ENCODE data around the gene CACNA1D.

The CACNA1D gene

DNA sequence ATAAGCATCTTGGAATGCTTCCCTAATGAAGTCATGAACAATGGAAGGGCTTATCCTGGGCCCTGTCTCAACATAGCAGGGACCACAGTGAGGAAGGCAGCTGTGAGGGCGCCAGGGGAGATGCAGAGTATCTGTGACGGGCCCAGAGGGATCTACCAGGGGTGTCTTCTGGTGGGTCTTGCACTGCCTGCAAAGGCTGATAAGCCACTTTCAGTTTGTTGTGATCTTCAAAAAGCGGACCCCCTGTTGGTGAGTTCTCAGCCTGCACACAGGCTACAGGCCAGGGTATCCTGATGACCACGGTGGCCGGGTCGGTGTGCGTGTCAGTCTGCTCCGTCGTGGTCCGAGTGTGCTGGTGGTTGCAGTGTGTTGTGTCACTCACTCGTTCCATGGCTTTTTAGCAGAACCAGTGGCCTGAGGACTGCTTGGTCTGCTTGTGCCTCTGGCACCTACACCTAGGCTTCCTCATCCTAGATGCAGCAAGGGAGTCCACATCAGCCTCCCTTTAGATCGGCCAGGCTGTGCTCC is 305.0 kb downstream of the CACNA1D start:
- no peak for DNase-seq

DNA sequence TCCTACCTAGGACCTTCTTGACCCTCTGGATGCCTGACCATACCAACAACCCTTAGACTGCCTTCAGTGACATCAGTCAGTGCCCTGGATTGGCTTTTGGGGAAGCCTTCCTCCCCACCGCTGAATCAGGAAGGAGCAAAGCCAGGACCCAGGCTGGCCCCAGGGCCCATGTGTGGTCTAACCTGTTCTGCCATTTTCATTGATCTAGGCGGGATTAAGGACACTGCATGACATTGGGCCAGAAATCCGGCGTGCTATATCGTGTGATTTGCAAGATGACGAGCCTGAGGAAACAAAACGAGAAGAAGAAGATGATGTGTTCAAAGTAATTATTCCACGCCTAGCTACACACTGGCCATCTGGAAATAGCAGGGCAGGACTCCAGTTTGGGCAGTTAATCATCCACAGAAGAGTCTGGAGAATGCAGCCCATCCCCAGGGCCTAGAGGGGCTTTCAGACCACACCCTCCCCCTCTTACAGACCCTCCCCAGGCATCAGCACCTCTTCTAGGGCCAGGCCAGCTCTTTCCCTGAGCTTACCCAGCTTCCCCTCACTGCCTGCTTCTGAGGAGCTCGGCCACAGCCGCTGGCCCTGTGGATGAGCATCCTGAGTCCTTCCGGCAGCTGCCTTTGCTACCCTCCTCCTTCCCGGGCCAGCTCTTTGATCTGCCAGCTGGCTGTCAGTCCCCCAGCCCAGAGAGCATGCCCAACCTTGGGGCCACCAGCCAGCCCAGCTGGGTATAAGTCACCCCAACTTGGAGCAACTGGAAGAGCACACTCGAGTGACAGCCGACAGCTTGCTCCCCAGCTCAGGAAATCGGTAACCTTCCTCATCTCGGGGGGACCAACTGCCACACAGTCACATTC is 305.9 kb downstream of the CACNA1D start:
- DNase-seq, result no peak

DNA sequence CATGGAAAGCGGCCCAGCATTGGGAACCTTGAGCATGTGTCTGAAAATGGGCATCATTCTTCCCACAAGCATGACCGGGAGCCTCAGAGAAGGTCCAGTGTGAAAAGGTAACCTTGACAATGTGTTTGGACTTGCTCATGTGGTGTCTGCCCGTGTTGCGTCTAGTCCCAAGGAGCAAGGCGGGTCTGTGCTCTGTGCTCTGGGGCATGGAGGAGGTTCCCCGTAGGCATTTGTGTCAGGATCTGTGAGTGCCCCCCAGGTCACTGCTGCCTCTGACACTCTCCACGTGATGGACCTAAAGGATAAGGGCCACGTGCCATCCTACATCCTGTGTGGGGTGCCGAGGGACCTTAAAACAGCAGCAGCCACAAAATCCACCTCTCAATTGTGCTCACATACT is 306.9 kb downstream of the CACNA1D start:
- no peak for DNase-seq

DNA sequence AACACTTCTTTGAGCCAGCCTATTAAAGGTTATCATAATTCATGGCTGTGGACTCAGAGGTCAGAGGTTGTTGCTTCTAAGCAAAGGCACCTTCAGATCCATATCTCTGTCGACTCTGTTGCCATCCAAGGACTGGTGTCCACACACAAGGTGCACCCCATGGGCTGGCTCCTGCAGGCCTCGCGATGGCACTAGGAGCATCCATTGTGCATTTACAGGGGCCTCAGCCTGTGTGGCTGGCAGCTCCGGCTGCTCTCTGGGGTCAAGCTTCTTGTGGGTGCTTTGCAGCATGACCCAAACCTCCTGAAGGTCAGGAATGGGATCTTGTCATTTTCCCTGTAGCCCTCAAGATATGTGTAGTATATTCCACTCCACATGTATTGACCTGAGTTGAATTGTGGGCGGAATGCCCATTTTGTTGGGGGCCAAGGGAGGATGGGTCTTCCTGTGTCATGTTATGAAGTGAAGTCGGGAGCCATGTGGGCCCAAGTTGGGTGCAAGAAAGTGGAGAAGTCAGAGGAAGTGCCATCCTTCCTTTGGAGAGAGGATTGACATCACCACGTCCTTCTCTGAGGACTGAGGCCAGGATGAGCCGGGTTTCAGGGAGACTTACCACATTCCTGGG is 308.0 kb downstream of the CACNA1D start:
- no peak for DNase-seq

DNA sequence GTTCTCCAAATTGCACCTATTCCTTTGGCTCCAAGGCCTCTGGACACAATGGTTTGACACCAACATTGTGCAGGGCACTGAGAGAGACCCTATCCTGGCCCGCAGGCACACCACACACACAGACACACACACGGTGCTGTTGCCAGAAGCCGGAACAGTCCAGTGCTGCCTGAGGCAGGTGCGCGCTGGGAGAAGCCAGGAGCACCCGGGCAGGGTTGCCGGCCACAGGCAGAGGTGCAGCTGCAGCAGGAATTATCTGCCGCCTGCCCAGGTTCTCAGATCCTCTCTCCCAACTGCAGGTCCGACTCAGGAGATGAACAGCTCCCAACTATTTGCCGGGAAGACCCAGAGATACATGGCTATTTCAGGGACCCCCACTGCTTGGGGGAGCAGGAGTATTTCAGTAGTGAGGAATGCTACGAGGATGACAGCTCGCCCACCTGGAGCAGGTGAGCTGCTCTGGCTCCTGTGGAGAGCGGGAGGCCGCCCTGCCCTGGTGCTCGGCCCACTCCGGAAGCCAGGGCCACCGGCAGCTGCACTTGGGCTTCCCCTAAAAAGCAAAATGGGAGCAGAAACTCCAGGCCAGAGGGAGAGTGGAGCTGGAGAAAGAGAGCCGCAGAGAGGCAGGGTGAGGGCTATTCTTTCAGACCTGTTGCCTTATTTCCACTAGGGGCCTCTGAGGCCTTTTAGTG is 308.9 kb downstream of the CACNA1D start:
- DNase-seq, result no peak

DNA sequence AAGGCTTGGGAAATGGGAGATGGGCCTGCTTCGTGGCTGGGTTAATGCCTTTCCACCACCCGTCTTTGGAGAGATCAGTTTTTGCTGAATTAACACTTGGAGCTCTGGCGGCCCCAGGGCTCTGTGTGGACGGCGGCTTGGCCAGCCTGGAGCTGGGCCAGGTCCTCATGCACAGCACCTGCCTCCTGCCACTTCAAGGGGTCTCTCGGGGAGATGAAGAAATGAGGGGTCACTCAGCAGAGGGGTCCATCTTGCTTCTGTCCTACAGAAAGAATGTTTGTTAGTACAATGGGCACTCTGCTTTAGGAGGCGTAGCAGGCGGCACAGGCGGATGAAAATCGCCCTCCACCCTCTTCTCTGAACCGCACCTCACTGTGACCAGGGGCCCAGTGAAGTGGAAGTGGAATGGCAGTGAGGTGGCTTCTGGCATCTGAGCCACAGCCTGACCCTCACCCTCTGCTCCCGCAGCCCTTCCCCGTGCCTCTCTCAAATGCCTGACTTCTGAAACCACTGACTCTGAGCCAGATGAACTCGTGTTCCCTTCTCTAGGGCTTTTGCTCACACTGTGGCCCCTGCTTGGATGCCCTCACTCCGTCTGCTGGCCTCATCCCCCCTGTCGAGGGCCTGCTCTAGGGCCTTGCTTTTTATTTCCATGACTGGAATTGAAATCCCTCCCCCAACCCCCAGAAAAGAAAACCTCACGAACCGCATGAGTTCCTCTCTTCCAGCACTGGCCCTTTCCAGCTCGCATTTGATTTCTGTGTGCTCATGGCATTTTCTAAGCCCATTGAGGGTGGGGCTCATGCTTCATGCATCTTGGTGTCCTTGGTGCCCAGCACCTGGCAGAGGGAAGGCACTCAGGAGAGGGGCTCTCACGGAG is 309.6 kb downstream of the CACNA1D start:
- no peak for DNase-seq

DNA sequence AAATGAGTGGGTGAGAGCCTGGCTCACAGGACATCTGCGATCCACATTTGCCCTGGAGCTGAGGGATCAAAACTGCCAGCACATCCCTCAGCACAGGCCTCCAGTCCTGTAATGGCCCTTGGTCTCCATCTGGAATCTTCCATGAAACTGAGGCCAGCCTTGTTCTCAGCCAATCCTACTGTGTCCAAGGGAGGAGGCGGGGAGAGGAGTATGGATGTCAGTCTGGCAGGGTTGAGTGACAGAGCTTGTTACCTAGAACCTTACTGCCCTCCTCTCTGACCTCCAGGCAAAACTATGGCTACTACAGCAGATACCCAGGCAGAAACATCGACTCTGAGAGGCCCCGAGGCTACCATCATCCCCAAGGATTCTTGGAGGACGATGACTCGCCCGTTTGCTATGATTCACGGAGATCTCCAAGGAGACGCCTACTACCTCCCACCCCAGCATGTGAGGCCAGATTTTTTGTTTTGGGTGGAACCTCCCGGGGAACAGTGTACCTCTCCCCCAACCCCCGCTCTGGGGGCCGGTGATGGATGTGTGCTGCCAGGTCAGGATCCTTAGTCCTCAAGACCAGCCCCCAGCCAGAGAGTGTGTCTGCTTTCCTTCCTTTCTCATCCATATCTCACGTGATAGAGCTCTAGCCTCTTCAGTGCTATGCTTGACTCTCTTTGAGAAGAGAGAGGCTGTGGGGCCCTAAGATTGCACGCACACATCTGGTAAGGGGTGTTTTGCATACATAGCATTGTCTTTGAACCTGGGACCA is 310.5 kb downstream of the CACNA1D start:
- DNase-seq, result no peak

DNA sequence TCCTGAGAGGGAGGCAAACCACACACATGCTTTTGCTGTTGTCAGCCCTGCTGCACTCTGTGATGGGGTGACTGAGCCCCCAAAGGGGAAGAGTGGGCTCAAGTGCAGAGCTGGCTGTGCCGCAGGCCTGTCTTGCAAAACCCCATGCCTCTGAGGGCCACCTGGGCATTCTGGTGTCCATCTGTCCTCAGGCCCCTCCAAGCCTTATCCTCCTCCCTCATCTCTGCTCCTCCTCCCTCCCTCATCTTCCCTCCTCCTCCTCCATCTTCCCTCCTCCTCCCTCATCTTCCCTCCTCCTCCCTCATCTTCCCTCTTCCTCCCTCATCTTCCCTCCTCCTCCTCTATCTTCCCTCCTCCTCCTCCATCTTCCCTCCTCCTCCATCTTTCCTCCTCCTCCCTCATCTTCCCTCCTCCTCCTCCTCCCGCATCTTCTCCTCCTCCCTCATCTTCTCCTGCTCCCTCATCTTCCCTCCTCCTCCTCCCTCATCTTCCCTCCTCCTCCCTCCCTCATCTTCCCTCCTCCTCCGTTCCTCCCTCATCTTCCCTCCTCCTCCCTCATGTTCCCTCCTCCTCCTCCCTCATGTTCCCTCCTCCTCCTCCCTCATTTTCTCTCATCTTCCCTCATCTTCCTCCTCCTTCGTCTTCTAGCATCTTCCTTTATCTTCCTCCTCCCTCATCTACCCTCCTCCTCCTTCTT is 311.2 kb downstream of the CACNA1D start:
- DNase-seq, result no peak

DNA sequence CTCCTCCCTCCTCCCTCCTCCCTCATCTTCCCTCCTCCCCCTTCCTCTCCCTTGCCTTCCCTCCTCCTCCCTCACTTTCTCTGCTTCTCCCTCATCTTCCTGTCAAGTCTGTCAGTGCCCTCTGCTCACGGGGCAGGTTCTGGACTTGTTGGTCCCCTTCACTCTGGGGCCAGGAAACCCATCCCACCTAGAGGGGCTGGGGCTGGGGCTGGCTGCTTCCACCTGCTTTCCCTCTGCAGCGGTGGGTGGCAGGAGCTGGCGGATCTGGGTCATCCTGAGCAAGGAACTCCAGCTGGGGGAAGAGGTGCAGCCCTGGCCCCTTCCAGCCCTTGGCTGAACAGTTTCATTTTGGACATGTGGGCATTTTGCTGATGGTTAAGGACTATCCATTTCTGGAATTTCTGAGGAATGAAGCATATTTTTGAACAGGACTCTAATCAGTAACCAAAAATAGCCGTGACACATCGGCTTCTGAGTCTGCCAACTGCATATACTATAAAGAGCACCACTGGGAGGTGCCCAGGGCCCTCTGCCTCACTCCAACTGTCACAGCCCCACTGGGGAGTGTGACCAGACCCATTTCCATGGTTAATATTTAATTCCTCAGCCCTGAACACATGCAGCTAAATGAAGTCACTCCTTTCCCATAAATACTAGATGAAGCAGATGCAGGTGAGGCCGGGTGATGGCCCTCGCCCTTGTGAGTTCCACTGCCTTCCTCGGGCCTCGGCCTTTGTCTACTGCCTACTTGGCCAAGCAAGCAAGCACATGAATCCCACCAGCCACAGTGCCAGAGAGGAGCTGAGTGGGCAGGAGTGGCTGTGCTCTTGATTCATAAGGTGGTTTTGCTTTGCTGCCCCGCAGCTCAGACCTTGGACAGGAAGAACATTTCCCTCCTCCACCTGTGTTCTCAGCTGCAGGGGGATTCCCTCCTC is 312.0 kb downstream of the CACNA1D start:
- no peak for DNase-seq

DNA sequence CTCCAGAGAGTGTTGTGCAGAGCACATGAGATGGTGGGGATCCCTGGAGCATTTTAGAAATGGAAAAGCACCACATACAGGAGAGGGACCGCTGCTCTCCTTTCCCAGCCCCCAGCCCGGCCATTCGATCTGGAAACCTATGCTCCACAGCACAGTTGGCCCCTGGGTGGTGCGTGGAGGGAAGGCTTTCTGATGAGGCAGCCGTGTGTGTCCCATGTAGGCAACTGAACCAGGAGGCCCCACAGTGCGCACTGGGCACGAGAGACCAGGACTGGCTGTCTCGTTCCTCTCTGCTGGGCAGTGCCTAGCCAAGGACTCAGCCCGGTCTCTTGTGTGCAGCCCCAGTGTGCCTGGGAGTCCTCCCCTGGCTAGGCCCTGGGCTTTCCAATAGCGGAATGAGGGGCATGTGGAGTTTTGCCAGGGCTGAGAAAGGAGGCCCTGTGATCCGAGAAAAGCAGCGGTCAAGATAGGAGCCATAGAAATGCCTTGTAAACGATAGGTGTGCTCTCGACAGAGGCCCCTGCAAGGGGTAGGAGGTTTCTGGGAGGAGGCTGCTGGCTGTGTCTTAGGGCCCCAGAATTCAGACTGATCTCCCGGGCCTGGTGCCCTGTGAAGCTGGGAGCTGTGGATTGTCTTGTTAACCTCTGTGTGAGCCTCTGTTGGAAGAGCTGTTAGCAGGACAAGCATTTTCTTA is 312.9 kb downstream of the CACNA1D start:
- no peak for DNase-seq

DNA sequence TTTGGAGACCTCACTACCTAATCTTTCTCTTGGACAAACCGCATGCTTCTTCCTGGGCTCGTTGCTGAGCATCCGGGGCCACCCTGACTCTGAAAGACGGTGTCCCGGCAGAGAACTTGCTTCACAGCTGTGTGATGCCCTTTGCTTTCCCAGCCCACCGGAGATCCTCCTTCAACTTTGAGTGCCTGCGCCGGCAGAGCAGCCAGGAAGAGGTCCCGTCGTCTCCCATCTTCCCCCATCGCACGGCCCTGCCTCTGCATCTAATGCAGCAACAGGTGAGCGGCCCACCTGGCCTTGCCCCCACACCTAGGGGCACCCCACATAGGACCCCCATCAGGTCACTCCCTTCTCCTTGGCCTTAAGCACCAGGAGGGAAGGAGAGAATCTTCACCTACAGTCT is 314.1 kb downstream of the CACNA1D start:
- DNase-seq, result no peak

DNA sequence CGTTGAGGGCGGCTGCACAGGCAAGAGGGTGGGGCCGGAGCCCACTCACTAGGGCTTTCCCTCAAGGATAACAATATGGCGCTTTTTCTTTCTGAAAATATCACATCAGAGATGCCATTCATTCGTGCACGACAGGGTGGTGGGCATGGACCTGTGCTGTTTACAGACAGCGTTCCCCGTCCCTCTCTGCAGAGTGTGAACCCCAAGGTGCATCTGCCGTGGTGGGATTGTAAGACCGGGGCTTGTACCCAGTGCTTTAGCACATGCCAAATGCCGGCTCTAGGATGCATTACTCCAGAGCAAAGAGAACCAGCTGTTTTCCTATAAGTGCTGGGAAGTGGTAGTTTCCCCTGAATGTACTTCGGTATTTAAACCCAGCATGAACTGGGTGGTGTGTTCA is 314.9 kb downstream of the CACNA1D start:
- DNase-seq, result no peak

DNA sequence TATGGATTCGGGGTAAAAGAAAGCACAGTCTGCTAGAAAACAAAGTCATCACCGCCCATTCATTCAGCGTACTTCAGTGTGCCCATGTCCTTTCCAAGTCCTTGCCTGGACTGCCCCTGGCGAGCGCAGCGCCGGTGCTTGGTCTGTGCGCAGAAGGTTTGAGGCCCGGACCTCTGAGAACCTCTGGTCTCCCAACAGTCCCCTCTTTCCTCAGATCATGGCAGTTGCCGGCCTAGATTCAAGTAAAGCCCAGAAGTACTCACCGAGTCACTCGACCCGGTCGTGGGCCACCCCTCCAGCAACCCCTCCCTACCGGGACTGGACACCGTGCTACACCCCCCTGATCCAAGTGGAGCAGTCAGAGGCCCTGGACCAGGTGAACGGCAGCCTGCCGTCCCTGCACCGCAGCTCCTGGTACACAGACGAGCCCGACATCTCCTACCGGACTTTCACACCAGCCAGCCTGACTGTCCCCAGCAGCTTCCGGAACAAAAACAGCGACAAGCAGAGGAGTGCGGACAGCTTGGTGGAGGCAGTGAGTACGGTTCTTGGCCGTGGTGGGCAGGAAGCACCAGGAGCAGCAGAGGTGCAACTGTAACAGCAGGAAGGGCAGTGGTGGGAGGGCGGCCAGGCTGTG is 315.5 kb downstream of the CACNA1D start:
- no peak for DNase-seq

DNA sequence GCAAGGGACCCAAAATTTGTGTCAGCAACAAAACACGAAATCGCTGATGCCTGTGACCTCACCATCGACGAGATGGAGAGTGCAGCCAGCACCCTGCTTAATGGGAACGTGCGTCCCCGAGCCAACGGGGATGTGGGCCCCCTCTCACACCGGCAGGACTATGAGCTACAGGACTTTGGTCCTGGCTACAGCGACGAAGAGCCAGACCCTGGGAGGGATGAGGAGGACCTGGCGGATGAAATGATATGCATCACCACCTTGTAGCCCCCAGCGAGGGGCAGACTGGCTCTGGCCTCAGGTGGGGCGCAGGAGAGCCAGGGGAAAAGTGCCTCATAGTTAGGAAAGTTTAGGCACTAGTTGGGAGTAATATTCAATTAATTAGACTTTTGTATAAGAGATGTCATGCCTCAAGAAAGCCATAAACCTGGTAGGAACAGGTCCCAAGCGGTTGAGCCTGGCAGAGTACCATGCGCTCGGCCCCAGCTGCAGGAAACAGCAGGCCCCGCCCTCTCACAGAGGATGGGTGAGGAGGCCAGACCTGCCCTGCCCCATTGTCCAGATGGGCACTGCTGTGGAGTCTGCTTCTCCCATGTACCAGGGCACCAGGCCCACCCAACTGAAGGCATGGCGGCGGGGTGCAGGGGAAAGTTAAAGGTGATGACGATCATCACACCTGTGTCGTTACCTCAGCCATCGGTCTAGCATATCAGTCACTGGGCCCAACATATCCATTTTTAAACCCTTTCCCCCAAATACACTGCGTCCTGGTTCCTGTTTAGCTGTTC is 316.9 kb downstream of the CACNA1D start:
- DNase-seq, result no peak

DNA sequence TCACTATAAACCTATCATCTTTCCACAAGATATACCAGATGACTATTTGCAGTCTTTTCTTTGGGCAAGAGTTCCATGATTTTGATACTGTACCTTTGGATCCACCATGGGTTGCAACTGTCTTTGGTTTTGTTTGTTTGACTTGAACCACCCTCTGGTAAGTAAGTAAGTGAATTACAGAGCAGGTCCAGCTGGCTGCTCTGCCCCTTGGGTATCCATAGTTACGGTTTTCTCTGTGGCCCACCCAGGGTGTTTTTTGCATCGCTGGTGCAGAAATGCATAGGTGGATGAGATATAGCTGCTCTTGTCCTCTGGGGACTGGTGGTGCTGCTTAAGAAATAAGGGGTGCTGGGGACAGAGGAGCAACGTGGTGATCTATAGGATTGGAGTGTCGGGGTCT is 318.0 kb downstream of the CACNA1D start:
- DNase-seq, result no peak

DNA sequence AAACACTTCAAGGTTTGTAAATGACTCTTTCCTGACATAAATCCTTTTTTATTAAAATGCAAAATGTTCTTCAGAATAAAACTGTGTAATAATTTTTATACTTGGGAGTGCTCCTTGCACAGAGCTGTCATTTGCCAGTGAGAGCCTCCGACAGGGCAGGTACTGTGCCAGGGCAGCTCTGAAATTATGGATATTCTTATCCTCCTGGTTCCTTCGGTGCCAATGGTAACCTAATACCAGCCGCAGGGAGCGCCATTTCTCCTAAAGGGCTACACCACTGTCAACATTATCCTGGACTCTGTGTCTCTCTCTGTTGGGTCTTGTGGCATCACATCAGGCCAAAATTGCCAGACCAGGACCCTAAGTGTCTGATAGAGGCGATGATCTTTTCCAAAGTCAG is 318.8 kb downstream of the CACNA1D start:
- no peak for DNase-seq

DNA sequence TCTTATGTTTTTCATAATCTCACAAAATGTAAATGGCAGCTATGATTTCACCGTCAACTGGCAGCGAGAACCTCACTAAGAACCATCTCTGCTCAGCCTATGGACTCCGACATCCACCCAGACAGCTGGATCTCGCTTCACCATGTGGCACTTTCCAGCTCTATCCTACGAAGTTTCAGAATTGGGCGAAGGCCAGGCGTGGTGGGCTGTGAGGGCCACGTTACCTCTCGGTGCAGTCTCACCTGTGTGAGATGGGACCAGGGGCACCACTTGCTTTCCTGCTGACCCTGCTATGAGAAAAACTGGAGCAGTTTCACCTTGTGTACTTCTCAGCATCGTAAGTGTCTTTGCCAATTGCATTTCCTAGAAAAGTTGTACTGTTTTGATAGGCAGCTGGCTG is 319.5 kb downstream of the CACNA1D start:
- no peak for DNase-seq

DNA sequence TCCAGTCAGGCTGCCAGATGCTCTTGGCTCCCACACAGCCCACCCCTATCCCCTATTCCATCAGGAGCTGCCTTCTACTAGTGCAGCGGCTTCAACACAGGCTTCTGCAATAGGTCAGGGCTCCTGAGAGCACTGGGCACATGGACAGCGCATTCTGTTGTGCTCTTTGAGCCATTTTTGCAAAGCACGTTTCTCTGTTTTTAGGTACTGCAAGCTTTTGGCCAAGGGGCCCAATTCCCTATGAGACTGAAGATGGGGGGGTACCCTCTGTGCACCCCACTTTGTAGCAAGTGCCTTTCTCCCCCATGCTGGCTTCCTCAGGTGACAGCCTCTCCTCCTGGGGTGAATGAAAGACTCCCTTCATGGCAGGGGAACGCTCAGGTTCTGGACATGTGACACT is 320.7 kb downstream of the CACNA1D start:
- DNase-seq, result no peak
